Ishikawa (cell line): ENCODE measurements around the gene IL17RD.

Experiments used
- CEBPB ChIP-seq: IDR thresholded peaks from 2 replicates; pipeline ENCODE4 v1.6.1; 2012
- CREB1 ChIP-seq: IDR thresholded peaks from 2 replicates; pipeline ENCODE4 v1.6.1; 2012; ENCODE audit warnings: low read depth
- EGR1 ChIP-seq: IDR thresholded peaks from 2 replicates; pipeline ENCODE4 v1.6.1; 2012
- EP300 ChIP-seq: IDR thresholded peaks from 2 replicates; pipeline ENCODE4 v1.6.1; 2012; ENCODE audit warnings: borderline replicate concordance
- FOXM1 ChIP-seq: IDR thresholded peaks from 2 replicates; pipeline ENCODE4 v1.6.1; 2012; ENCODE audit warnings: low read depth, borderline replicate concordance
- MAX ChIP-seq: IDR thresholded peaks from 2 replicates; pipeline ENCODE4 v1.6.1; 2012
- NFIC ChIP-seq: IDR thresholded peaks from 2 replicates; pipeline ENCODE4 v1.6.1; 2012
- RAD21 ChIP-seq: IDR thresholded peaks from 2 replicates; pipeline ENCODE4 v1.6.1; 2012; ENCODE audit warnings: low read depth
- TAF1 ChIP-seq: IDR thresholded peaks from 2 replicates; pipeline ENCODE4 v1.6.1; 2012; ENCODE audit warnings: low read depth, mild to moderate bottlenecking
- TCF12 ChIP-seq: IDR thresholded peaks from 2 replicates; pipeline ENCODE4 v1.6.1; 2012; ENCODE audit warnings: low read depth
- TEAD4 ChIP-seq: IDR thresholded peaks from 2 replicates; pipeline ENCODE4 v1.6.1; 2012
- USF1 ChIP-seq: IDR thresholded peaks from 2 replicates; pipeline ENCODE4 v1.6.1; 2012
- YY1 ChIP-seq: IDR thresholded peaks from 2 replicates; pipeline ENCODE4 v1.6.1; 2012; ENCODE audit warnings: low read depth
- ZBTB7A ChIP-seq: IDR thresholded peaks from 2 replicates; pipeline ENCODE4 v1.6.1; 2012; ENCODE audit warnings: low read depth
- TF ChIP-seq, protein P1 (sequence below): IDR thresholded peaks from 2 replicates; pipeline ENCODE4 v1.6.1; 2012; ENCODE audit warnings: low read depth, mild to moderate bottlenecking

The IL17RD gene

GRCh38 chr3:57064001-57064400 lies 101.2 kb downstream of the IL17RD start:
- TF ChIP-seq MAX (no peak), USF1 (no peak), NFIC (no peak), CEBPB (no peak), CREB1 (no peak), TEAD4 (no peak), YY1 (no peak), EP300 (no peak), RAD21 (no peak), EGR1 (no peak), TCF12 (no peak), ZBTB7A (no peak), TAF1 (no peak)
- TF ChIP-seq, protein P1, sequence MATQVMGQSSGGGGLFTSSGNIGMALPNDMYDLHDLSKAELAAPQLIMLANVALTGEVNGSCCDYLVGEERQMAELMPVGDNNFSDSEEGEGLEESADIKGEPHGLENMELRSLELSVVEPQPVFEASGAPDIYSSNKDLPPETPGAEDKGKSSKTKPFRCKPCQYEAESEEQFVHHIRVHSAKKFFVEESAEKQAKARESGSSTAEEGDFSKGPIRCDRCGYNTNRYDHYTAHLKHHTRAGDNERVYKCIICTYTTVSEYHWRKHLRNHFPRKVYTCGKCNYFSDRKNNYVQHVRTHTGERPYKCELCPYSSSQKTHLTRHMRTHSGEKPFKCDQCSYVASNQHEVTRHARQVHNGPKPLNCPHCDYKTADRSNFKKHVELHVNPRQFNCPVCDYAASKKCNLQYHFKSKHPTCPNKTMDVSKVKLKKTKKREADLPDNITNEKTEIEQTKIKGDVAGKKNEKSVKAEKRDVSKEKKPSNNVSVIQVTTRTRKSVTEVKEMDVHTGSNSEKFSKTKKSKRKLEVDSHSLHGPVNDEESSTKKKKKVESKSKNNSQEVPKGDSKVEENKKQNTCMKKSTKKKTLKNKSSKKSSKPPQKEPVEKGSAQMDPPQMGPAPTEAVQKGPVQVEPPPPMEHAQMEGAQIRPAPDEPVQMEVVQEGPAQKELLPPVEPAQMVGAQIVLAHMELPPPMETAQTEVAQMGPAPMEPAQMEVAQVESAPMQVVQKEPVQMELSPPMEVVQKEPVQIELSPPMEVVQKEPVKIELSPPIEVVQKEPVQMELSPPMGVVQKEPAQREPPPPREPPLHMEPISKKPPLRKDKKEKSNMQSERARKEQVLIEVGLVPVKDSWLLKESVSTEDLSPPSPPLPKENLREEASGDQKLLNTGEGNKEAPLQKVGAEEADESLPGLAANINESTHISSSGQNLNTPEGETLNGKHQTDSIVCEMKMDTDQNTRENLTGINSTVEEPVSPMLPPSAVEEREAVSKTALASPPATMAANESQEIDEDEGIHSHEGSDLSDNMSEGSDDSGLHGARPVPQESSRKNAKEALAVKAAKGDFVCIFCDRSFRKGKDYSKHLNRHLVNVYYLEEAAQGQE = no peak

- TF ChIP-seq RAD21 = no peak
- TF ChIP-seq TCF12 = no peak
Observed at GRCh38 chr3:57063032-57063431, 102.1 kb downstream of the IL17RD start.

GRCh38 chr3:57062101-57062631 lies 103.0 kb downstream of the IL17RD start:
- TF ChIP-seq ZBTB7A = no peak
- no peak; the same call in 1 of the 2 replicates for TF ChIP-seq USF1
- no peak for TF ChIP-seq YY1
- TF ChIP-seq CREB1 = no peak
- no peak for TF ChIP-seq NFIC
- no peak for TF ChIP-seq FOXM1
- TF ChIP-seq EGR1 = no peak
- no peak for TF ChIP-seq RAD21
- TF ChIP-seq CEBPB = no peak
- TF ChIP-seq TCF12 = no peak
- TF ChIP-seq TAF1 = no peak
- TF ChIP-seq, protein P1 = no peak
- TF ChIP-seq TEAD4 = no peak
- TF ChIP-seq EP300 = no peak
- TF ChIP-seq MAX = no peak

- TF ChIP-seq RAD21 = no peak
- TF ChIP-seq TAF1 = no peak
- TF ChIP-seq, protein P1 = no peak
- TF ChIP-seq USF1 = no peak
- no peak for TF ChIP-seq TCF12
- no peak for TF ChIP-seq EP300
- no peak for TF ChIP-seq TEAD4
- TF ChIP-seq NFIC = no peak
- no peak for TF ChIP-seq CREB1
- no peak for TF ChIP-seq ZBTB7A
Observed at GRCh38 chr3:57061556-57061955, 103.6 kb downstream of the IL17RD start.
